KMS-11 (cell line): Measurements from ENCODE around the gene OPALIN.

ENCODE experiments used
- H2AFZ ChIP-seq: fragments of 200-600 bp; sonication (generic); 2 replicates; pipeline ENCODE4 v1.6.1; 2016; ENCODE audit warnings: antibody characterized with exemption, mixed run types, low read depth
- H3K27ac ChIP-seq: fragments of 200-600 bp; sonication (generic); 2 replicates; pipeline ENCODE4 v1.6.1; 2016; ENCODE audit warnings: mild to moderate bottlenecking, mixed run types
- H3K27me3 ChIP-seq: fragments of 200-600 bp; sonication (generic); 2 replicates; pipeline ENCODE4 v1.6.1; 2017; ENCODE audit warnings: mild to moderate bottlenecking, low read depth, mixed run types, moderate library complexity; ENCODE audit not compliant: insufficient read depth
- H3K36me3 ChIP-seq: fragments of 200-600 bp; sonication (generic); 2 replicates; pipeline ENCODE4 v1.6.1; 2017; ENCODE audit warnings: mild to moderate bottlenecking, mixed run types; ENCODE audit not compliant: insufficient read depth
- H3K4me1 ChIP-seq: fragments of 200-600 bp; sonication (generic); 2 replicates; pipeline ENCODE4 v1.6.1; 2016; ENCODE audit warnings: mild to moderate bottlenecking, low read depth, mixed run types; ENCODE audit not compliant: poor library complexity, severe bottlenecking
- H3K4me2 ChIP-seq: fragments of 200-600 bp; sonication (generic); 2 replicates; pipeline ENCODE4 v1.7.0; 2016; ENCODE audit warnings: mild to moderate bottlenecking, mixed run types
- H3K4me3 ChIP-seq: fragments of 200-600 bp; sonication (generic); IDR thresholded peaks from 2 replicates; pipeline ENCODE4 v1.6.1; 2017; ENCODE audit warnings: low read depth, low read length, mixed read lengths; ENCODE audit not compliant: insufficient read depth
- H3K79me2 ChIP-seq: fragments of 200-600 bp; sonication (generic); 2 replicates; pipeline ENCODE4 v1.6.1; 2016; ENCODE audit warnings: low read depth, mixed run types; ENCODE audit not compliant: insufficient read depth
- H3K9ac ChIP-seq: fragments of 200-600 bp; sonication (generic); 2 replicates; pipeline ENCODE4 v1.6.1; 2016; ENCODE audit warnings: mild to moderate bottlenecking, mixed run types
- H4K20me1 ChIP-seq: fragments of 200-600 bp; sonication (generic); 2 replicates; pipeline ENCODE4 v1.6.1; 2016; ENCODE audit warnings: mild to moderate bottlenecking, mixed run types; ENCODE audit not compliant: insufficient read depth
- TF ChIP-seq, protein P1 (sequence below): fragments of 200-600 bp; sonication (generic); conservative IDR thresholded peaks from 2 replicates; pipeline ENCODE4 v1.6.1; 2017; ENCODE audit warnings: low read depth, mild to moderate bottlenecking, antibody characterized with exemption, low read length, moderate library complexity, mixed read lengths

Gene OPALIN

DNA sequence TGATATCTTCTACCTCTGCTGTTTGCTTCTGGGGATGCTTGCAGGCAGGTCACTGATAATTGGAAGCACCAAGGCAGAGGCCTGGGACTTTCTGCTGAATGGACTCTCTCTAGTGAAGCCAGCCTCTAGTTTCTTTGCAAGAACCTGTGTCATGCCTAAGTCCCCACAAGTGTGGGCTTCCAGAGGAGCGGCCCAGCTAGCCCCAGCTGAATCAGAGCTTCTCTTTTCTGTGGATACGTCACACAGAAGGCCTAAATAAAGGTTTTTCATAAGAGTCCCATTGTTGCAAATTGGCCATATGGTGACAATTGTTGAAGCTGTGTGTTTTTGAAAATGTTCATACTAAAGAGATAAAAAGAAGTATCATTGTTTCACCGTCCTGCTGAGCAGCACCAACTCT lies 6.8 kb upstream of the OPALIN start:
- Histone ChIP-seq H3K4me2 (no peak overlapping the region), H3K27ac (no peak overlapping the region), H3K27me3 (no peaks in the 10 kb centered on the region), H3K4me1 (no peaks in the 10 kb centered on the region), H3K9ac (no peak overlapping the region), H3K4me3 (no peak overlapping the region), H3K36me3 (no peaks in the 10 kb centered on the region), H4K20me1 (no peaks in the 10 kb centered on the region), H3K79me2 (no peaks in the 10 kb centered on the region), H2AFZ (no peak overlapping the region)
- TF ChIP-seq, protein P1, sequence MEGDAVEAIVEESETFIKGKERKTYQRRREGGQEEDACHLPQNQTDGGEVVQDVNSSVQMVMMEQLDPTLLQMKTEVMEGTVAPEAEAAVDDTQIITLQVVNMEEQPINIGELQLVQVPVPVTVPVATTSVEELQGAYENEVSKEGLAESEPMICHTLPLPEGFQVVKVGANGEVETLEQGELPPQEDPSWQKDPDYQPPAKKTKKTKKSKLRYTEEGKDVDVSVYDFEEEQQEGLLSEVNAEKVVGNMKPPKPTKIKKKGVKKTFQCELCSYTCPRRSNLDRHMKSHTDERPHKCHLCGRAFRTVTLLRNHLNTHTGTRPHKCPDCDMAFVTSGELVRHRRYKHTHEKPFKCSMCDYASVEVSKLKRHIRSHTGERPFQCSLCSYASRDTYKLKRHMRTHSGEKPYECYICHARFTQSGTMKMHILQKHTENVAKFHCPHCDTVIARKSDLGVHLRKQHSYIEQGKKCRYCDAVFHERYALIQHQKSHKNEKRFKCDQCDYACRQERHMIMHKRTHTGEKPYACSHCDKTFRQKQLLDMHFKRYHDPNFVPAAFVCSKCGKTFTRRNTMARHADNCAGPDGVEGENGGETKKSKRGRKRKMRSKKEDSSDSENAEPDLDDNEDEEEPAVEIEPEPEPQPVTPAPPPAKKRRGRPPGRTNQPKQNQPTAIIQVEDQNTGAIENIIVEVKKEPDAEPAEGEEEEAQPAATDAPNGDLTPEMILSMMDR = no peak

DNA sequence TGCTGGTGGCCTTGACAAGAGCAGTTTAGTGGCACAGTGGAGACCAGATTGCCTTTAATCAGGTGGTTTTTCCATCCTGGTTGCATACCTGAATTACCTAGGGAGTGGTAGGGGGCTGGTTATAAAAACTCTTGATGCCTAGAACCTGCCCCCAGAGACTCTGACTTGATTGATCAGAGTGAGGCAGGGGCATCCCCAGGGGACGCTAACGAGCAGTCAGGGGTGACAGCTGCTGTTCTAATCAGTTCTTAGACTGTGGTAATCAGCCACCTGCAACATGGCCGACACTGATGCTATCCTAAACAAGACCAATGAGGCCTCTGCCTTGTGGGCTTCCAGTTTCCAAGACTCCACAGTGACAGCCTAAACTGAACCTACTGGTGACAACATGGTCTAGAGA lies 2.0 kb upstream of the OPALIN start:
- H3K27me3 ChIP-seq = no peaks in the 10 kb centered on the region

DNA sequence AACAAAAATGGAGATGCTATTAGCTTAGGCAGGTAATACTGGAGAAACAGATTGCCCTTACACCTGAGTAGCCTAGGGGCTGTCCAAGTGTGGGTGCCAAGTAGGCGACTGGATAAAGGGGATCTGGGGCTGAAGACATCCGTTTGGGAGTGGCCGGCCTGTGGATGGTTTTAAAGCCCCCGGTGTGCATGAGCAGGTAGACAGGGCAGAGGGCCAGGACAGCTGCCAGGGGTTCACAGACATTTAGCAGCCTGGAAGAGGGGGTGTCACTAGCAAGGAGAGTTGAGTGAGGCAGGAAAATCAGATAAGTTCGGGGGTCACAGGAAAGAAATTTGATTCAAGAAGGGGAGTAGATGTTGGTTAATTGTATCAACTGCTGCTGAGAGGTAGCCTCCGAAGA lies 1.5 kb upstream of the OPALIN start:
- Histone ChIP-seq H3K27me3 (no peaks in the 10 kb centered on the region), H3K4me1 (no peaks in the 10 kb centered on the region), H3K36me3 (no peaks in the 10 kb centered on the region), H3K79me2 (no peaks in the 10 kb centered on the region), H3K27ac (no peak overlapping the region), H4K20me1 (no peaks in the 10 kb centered on the region), H2AFZ (no peak overlapping the region), H3K4me2 (no peak overlapping the region), H3K4me3 (no peak overlapping the region), H3K9ac (no peak overlapping the region)
- TF ChIP-seq, protein P1 = no peak

More for the DNA sequence above, 2.0 kb upstream of the OPALIN start:
- H3K4me1 ChIP-seq = no peaks in the 10 kb centered on the region
- no peak overlapping the region for H3K4me2 ChIP-seq
- TF ChIP-seq, protein P1 = no peak
- no peaks in the 10 kb centered on the region for H3K36me3 ChIP-seq
- H3K9ac ChIP-seq = no peak overlapping the region
- no peaks in the 10 kb centered on the region for H3K79me2 ChIP-seq
- no peak overlapping the region for H3K4me3 ChIP-seq
- H3K27ac ChIP-seq = no peak overlapping the region
- H2AFZ ChIP-seq = no peak overlapping the region
- H4K20me1 ChIP-seq = no peaks in the 10 kb centered on the region

DNA sequence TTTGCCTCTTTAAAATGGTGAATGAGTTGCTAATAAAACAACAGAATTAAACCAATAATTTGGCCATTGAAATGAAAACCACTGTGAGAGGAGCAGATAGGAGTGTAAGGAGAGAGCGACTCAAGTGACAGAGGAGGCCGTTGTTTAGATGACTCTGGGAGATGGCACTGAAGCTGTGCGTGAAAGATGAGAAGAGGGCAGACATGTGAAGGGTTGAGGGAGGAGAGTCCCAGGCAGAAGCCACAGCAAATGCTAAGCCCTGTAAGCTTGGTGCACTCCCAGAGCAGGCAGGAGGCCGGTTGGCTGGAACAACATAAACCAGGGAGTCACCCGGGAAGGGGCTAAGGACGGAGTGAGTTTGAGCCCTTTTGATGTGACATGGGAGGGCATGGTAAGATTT lies 814 bp upstream of the OPALIN start:
- Histone ChIP-seq H3K36me3 (no peaks in the 10 kb centered on the region), H3K27me3 (no peaks in the 10 kb centered on the region), H3K27ac (no peak overlapping the region), H3K4me2 (no peak overlapping the region), H2AFZ (no peak overlapping the region), H3K4me1 (no peaks in the 10 kb centered on the region), H4K20me1 (no peaks in the 10 kb centered on the region), H3K9ac (no peak overlapping the region), H3K79me2 (no peaks in the 10 kb centered on the region), H3K4me3 (no peak overlapping the region)
- TF ChIP-seq, protein P1 = no peak
